GM19395 (cell line): Measurements from ENCODE around the gene TUT1.

Experiments used
- ATAC-seq: cut with Tn5 transposase; IDR thresholded peaks from one replicate; pipeline ENCODE4 v1.9.1; 2021; ENCODE audit warnings: mild to moderate bottlenecking, moderate library complexity; ENCODE audit not compliant: unreplicated experiment

Gene TUT1

DNA sequence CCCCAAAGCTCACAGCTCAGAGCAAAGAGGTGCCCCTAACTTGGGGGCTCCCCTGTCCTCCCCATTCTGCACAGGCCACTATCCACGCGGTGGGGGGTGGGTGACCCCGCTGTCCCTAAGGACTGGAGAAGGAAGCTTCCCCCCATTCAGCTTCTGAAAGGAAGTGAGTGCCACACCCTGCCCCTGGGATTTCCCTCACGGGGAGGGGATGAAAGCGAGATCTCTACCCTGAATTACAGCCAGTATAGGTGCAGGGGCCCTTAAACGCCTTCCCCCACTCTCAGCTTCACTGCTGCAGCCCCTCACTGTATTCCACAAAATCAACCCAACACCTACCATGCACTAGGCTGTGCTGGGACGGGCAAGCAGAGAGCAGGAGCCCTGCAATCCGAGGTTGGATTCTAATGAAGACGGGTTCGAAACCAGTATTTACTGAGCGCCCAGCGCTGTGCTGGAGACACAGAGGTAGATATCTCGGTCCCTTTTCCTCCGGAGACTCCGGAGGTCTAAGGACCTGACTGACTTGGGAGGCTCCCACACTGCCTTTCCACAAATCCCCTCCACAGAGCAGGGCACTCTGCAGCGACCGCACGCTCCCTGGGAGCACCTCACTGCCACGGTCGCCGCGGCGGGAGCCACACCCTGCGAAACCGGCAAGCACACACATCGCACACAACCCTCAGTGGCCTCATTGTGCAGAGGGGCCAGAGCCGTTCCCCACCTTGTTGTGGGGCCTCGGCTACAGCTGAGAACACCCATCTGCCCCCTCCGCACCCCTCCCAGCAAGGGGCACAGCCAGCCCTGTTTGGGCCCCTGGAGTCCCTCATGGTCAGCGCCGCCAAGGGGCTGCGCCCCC lies 46.5 kb downstream of the TUT1 start:
- ATAC-seq: no peak

- no peak for ATAC-seq
Observed at GRCh38 chr11:62543680-62544444, 47.5 kb downstream of the TUT1 start.

DNA sequence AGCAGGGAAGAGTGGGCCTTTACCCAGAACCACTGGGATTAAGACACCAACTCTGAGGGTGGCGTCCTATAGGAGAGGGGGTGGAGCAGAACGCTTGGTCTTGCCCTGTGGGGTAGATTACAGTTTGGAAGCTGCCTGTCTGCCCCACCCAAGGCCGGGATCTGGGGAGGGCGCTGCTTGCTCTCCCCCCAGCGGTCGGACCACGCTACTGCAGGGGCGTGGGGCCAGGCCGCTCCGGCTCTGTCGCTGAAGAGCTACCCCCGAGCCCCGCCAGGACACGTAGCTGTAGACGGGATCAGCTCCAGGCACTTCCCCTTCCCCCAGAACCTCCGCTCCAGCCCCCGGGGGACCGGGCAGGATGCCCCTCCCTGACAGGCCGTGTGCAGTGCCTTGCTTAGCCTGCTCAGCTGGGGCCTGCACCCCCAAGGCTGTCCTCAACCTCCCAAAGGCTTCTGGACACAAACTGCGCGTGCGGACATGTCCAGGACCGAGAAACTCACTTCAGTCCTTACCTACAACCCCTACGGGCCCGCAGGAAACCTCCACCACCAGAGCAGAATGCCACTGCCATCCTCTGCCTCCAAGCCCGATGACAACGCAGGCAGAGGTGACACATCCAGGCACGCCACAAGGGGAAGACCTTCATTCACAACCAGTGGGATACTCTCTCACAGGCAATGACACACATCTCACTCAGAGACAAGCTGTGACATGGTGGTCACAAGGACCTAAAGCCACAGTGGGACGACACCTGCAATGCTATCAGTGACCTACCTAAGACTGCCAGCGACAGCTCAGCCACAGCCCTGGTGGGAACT lies 48.4 kb downstream of the TUT1 start:
- no peak for ATAC-seq

DNA sequence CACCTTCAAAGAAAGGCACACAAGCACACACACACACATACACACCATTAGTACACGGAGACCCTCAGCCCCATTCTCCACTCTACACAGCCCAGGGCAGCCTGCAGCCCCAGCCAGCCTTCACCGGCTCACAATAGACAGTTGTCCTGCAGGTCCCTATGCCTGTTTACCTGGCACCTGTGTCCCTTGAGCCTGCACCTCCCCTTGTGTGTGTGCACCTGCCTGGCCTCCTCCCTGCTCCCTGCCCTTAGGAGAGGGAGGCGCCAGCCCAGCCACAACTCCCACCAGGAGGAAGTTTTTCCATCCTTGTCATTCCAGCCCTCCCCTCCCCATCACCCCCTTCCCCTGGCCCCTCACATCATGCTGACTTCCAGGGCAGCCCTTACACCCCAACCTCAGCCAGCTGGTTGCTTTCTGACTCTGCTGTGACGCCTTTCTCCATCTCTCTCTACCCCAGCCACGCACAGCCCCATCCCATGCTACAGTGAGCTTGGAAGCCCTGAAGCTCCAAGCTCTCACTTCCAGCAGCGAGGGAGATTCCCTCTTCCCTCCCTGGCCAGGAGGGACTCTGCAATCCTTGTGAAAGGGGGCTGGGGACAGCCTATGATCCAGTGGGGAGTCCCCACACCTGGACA lies 49.1 kb downstream of the TUT1 start:
- ATAC-seq: no peak

DNA sequence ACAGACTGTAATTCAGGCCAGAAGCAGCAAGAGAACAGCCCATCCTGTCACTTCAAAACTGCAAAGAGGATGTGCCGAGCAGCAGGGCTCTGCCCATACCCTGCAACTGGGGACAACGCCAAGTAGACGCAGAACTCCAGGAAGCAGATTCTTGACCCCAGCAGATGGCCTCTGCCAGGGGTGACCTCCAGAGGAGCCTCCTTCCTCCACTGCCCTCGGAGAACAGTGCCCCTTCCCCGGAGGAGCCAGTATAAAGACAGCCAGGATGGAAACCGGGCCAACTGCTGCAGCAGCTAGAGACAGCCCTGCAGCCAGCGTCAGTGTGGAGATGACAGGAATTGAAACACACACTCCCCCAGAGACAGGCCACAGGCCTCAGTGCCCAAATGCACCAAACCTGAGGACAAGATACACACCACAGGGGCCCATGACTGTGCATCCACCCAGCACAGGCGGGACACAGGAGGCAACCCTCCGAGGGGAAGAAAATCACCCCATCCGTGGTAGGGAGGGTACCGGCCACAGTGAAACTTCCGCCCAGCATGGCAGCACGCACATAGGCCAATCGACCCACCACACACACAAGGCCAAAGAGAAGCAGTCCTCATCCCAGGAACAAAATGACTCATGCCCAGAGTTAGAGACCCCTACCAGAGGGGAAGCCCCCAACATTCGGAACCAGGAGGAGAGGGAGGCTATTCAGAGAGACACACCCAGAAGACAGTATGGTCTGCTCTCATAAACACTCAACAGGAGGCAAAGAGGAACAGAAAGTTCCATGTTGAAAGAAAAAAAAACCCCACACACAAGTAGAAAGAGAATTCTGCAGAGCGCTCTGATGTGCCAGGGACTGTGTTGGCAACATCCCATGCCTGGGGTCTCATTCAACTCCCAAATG lies 50.3 kb downstream of the TUT1 start:
- ATAC-seq: peak; percentile 62

GRCh38 chr11:62539238-62539925 lies 51.9 kb downstream of the TUT1 start:
- no peak for ATAC-seq

DNA sequence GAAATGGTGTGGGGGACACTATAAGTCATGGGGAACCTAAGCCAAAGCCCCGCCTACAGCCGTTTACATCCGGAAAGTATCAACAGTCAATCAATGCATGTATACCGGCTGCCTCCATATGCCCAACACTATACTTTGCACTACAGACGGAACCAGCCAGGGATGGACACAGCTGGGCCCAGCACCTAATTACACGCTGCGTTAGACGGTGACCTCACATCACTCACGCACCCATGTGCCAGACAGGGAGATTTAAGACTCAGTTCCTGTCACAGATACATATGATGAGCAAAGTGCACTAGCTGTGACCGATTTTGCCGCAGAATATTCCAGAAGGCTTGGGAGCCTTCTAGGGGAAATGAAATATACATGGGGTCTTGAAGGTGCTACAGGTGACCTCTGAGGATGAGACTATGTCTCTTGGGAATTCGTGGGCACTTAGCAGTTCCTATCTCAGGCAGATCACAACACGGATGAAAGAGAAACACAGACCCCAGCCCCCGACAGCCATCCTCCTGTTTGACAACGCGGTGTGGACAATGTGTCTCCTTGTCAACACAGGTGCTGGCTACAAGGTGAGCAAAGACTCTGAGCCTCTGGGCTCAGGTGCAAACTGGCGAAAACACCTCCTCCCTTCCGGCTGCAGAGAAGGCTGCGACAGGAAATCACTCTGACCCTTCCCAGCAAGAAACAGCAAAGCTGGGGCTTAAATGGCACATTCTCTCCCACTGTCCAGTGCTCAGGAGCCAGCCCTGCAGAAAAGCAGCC lies 52.7 kb downstream of the TUT1 start:
- no peak for ATAC-seq

DNA sequence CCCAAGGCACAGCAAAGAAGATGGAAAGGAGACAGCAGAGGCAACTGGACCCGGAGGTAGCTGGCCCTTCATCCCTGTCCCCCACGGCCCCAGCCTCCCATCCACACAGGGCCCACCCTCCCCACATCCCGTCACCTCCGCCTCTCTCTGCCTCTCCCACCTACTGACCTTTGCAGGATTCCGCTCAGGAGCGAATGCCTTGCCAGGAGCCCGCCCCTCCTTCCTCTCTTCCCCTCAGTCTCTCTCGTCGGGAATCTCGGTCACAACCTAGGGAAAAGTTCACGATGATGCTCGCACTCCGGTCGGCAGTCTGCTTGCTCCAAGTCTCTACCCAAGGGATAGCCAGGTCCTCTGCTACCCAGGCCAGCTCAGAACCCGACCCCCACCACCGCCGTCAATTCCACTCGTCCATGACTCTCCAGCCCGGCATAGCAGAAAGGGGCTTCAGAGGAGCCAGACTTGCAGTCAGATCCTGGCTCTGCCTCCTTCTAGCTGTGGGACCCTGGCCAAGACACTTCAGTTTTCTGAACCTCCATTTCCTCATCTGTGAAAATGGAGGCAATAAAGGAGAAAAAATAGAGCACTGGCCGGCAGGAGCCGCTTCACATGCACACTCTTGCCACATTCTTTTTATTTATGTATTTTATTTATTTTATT lies 54.9 kb downstream of the TUT1 start:
- no peak for ATAC-seq

- ATAC-seq: no peak
Observed at GRCh38 chr11:62535802-62536201, 55.5 kb downstream of the TUT1 start.

DNA sequence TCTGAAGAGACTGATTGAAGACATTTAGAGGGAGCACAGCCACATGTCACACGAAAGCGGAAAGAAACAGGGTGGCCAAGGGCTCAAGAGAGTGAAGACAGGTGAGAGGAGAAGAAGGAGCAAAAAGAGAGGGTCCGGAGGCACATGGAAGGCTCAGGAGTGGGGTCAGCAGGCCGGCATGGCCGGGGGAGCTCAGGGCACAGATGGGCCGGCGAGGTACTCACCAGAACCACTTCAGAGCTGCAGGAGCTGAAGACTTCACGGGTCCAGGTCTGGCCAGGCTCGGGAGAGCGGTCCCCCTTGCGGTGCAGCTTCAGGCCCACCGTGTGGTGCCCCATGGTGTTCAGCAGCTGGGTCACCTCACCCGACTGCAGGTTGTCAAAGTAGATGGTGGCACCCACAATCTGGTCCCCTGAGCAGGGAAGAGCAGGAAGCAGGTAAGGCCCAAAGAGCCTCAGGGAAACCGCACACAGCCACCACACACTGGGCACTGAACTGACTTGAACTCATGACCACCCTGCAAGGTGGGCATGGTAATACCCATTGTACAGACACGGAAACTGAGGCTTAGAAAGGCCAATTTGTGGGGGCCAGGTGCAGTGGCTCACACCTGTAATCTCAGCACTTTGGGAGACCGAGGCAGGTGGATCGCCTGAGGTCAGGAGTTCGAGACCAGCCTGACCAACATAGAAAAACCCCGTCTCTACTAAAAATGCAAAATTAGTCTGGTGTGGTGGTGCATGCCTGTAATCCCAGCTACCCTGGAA lies 56.4 kb downstream of the TUT1 start:
- no peak for ATAC-seq

DNA sequence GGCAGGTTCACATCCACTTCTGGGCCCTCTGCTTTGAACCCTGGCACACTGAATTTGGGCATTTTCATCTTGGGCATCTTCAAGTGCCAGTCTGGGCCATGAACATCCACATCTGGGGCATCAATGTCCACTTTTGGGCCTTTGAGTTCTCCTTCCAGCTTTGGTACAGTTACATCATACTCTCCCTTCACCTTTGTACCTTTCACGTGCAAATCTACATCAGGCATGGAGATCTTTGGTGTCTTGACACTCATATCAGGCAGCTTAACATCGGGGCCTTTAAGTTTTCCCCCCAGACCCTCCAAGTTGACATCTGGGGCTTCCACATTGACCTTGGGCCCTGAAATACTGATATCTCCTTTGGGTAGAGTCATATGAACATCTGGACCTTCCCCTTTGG lies 59.2 kb downstream of the TUT1 start:
- no peak for ATAC-seq
